Mesothelial cell of epicardium (in vitro differentiated cells): ENCODE results near the gene RIPOR1. TPM values are rescaled to one million over a fixed set of nuclear protein-coding genes. Genes with fewer than 3 reads are reported as not detected.

ENCODE experiments used
- DNase-seq, 2 experiments: peaks; one replicate each; pipeline ENCODE4 v3.0.0; 2021; ENCODE audit warnings: low spot score in 2 of 2; ENCODE audit not compliant: unreplicated experiment in 2 of 2
- H3K27ac Mint-ChIP-seq: 2 replicates; pipeline ENCODE4 v1.8.0; 2021; ENCODE audit warnings: mixed read lengths
- H3K27me3 Mint-ChIP-seq: 2 replicates; pipeline ENCODE4 v1.8.0; 2021; ENCODE audit warnings: low read depth, mixed read lengths
- H3K36me3 Mint-ChIP-seq: 2 replicates; pipeline ENCODE4 v1.8.0; 2021; ENCODE audit warnings: mixed read lengths
- H3K4me1 Mint-ChIP-seq: 2 replicates; pipeline ENCODE4 v1.8.0; 2021; ENCODE audit warnings: mixed read lengths
- H3K4me3 Mint-ChIP-seq: 2 replicates; pipeline ENCODE4 v1.8.0; 2021; ENCODE audit warnings: mild to moderate bottlenecking, moderate library complexity, mixed read lengths
- H3K9me3 Mint-ChIP-seq: 2 replicates; pipeline ENCODE4 v1.8.0; 2021; ENCODE audit warnings: mixed read lengths
- total RNA-seq: library from RNA; stranded (reverse); gene quantifications from 3 replicates; pipeline ENCODE4 v1.2.1, GENCODE V29; 2021
- TF ChIP-seq, protein P1 (sequence below): fragments of 200-600 bp; sonication (generic); IDR thresholded peaks from one replicate; pipeline ENCODE4 v1.5.0; 2021; ENCODE audit warnings: antibody characterized with exemption; ENCODE audit not compliant: unreplicated experiment

The RIPOR1 gene
- total RNA-seq, 1 donor from 2014 or later, result 69.2 TPM

DNA sequence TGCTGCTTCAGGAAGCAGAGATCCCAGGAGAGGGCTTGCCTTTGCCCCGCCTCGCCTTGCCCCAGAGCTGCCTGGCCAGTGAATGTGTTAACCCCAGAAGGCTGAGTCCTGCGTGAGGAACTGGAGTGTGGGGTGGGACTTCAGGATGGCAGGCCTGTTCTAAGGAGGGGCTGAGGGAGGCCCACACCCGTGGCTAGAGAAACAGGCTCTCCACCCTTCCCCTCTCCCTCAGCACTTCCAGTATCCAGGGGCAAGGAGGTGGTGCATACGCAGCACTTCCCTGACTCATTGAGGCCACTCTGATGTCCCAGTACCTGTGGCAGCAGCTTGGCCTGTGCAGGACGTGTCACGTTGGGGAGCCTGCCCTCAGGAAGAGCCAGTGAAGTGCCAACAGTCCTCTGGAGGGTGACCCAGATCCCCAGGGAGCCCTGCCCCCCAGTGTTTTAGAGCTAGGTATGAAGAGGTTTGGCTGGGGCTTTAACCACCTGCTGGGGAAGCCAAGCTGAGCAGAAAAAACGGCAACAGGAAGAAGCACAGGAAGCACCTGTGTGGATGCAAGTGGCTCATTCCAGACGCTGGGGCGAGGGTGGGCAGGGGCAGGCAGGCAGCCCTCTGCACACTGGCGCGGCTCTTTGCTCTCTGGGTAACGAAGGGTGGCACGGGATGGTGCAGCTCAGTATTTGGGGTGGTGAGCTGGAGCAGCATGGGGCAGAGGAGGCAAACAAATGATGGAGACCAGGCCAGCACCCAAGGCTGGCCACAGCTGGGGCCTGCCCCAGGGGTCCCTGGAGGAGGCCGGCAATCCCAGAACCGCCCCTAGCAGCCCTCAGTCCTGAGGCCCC, 19.0 kb downstream of the RIPOR1 start:
- DNase-seq, result no peak
- Mint-ChIP-seq H3K27me3 (no peaks in the 10 kb centered on the region), H3K4me3 (no peak overlapping the region), H3K4me1 (no peaks in the 10 kb centered on the region), H3K27ac (no peak overlapping the region), H3K9me3 (no peaks in the 10 kb centered on the region), H3K36me3 (no peaks in the 10 kb centered on the region)
- TF ChIP-seq, protein P1, sequence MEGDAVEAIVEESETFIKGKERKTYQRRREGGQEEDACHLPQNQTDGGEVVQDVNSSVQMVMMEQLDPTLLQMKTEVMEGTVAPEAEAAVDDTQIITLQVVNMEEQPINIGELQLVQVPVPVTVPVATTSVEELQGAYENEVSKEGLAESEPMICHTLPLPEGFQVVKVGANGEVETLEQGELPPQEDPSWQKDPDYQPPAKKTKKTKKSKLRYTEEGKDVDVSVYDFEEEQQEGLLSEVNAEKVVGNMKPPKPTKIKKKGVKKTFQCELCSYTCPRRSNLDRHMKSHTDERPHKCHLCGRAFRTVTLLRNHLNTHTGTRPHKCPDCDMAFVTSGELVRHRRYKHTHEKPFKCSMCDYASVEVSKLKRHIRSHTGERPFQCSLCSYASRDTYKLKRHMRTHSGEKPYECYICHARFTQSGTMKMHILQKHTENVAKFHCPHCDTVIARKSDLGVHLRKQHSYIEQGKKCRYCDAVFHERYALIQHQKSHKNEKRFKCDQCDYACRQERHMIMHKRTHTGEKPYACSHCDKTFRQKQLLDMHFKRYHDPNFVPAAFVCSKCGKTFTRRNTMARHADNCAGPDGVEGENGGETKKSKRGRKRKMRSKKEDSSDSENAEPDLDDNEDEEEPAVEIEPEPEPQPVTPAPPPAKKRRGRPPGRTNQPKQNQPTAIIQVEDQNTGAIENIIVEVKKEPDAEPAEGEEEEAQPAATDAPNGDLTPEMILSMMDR, result no peak

DNA sequence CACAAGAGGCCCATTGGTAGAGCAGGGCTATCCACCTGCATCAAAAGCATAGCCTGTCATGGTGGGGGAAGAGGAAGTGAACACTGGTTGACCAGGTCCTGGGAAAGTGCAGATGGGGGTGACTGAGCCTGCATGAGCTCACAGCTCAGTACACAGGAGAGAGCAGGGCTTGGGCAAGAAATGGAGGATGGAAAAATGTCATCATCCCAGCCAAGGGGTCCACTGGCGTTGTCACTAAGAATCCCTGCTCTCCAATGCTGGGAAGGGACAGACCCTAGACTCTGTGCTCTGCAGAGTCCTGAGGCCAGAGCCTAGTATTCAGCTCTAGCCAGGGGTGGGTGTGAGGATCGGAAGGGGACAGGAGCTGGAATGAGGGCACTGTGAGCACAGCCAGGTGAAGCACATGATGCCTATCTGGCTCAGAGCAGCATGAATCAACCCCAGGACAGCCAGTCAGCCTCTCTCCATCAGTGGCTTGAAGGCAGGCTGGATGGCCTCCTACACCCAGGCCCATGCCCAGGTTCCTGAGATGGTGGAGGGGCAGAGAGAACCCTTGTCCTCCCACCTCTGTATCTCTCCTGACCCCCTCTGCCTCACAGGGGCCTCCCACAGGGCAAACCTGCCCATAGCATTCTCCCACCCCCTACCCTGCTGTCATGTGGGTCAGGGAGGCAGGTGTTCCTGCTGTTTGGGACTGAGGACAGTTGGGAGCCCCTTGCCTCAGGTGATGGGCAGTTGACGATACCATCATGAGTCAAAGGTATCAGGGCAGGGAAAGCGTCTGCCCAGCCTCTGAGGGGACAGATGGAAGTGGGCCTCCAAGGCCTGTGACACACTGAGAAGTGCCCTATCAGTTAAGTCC, 19.9 kb downstream of the RIPOR1 start:
- H3K36me3 Mint-ChIP-seq, result no peaks in the 10 kb centered on the region
- TF ChIP-seq, protein P1, result no peak
- no peak overlapping the region for H3K27ac Mint-ChIP-seq
- no peaks in the 10 kb centered on the region for H3K27me3 Mint-ChIP-seq
- no peaks in the 10 kb centered on the region for H3K4me1 Mint-ChIP-seq
- H3K4me3 Mint-ChIP-seq, result no peak overlapping the region
- no peaks in the 10 kb centered on the region for H3K9me3 Mint-ChIP-seq
- DNase-seq, result no peak

DNA sequence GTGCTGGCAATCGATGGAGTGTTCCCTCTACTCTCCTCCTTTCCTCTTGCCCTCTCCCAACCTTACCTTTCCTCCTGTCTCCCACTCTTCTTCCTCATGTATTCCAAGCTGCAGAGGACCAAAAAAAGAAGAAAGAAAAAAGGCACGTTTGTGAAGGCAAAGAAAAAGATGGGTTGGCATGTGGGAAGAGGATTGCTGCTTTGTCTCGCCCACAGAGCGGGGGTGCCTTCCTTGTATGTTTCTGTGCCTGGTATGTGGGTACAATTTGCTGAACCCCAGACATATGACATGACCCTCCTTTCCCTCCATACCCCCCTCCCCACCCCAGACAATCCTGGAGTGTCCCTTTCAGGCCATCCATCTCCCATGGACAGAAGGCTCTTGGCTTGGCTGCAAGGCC, 20.6 kb downstream of the RIPOR1 start:
- H3K4me1 Mint-ChIP-seq, result no peaks in the 10 kb centered on the region
- H3K36me3 Mint-ChIP-seq, result no peaks in the 10 kb centered on the region
- TF ChIP-seq, protein P1, result no peak
- H3K9me3 Mint-ChIP-seq, result no peaks in the 10 kb centered on the region
- H3K4me3 Mint-ChIP-seq, result no peak overlapping the region
- DNase-seq, result no peak
- H3K27ac Mint-ChIP-seq, result no peak overlapping the region
- no peaks in the 10 kb centered on the region for H3K27me3 Mint-ChIP-seq

- no peak for DNase-seq
- no peaks in the 10 kb centered on the region for H3K27me3 Mint-ChIP-seq
Observed at GRCh38 chr16:67549936-67550335, 21.3 kb downstream of the RIPOR1 start.

DNA sequence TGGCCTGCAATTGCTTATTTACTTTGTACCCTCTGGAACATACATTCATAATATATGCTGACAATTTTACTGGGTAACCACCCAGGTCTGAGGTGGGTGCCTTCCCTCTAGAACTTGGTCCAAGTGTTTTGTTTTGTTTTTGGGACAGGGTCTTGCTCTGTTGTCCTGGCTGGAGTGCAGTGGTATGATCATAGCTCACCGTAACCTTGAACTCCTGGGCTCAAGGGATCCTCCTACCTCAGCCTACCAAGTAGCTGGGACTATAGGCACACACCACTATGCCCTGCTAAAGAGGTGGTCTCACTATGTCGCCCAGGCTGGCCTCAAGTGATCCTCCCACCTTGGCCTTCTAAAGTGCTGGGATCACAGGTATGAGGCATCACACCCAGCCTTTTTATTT, 22.5 kb downstream of the RIPOR1 start:
- Mint-ChIP-seq H3K36me3 (no peaks in the 10 kb centered on the region), H3K9me3 (no peaks in the 10 kb centered on the region), H3K4me3 (no peak overlapping the region), H3K27ac (no peak overlapping the region), H3K27me3 (no peaks in the 10 kb centered on the region), H3K4me1 (no peaks in the 10 kb centered on the region)
- DNase-seq, result no peak
- TF ChIP-seq, protein P1, result no peak

More at GRCh38 chr16:67549936-67550335, 21.3 kb downstream of the RIPOR1 start:
- Mint-ChIP-seq H3K27ac (no peak overlapping the region), H3K4me3 (no peak overlapping the region), H3K4me1 (no peaks in the 10 kb centered on the region), H3K9me3 (no peaks in the 10 kb centered on the region), H3K36me3 (no peaks in the 10 kb centered on the region)
- TF ChIP-seq, protein P1, result no peak
